Gastroesophageal sphincter (tissue), 4 donors: ENCODE results near the gene PPM1B. TPM values are rescaled to one million over a fixed set of nuclear protein-coding genes. Genes with fewer than 3 reads are reported as not detected.

Experiments
- ATAC-seq: fragments of 150-250 bp; one replicate; pipeline ENCODE4 v1.9.1; 2016; ENCODE audit warnings: mild to moderate bottlenecking, moderate library complexity
- H3K27ac ChIP-seq, 4 donors: fragments of 200-600 bp; sonication (generic) in 3 of 4; 1 replicate in 3 of 4; 2 replicates in 1 of 4; pipeline ENCODE4 v1.5.1; 2016 to 2019
- H3K27me3 ChIP-seq: fragments of 200-600 bp; sonication (generic); one replicate; pipeline ENCODE4 v1.5.1; 2019
- H3K36me3 ChIP-seq, 2 donors: fragments of 200-600 bp; sonication (generic); one replicate each; pipeline ENCODE4 v1.5.1; 2019; ENCODE audit warnings: control low read depth in 1 of 2
- H3K4me1 ChIP-seq, 3 donors: fragments of 200-600 bp; sonication (generic); 1 replicate in 2 of 3; 2 replicates in 1 of 3; pipeline ENCODE4 v1.5.1; 2016 to 2019; ENCODE audit warnings: control low read depth in 2 of 3
- H3K4me3 ChIP-seq, 2 donors: fragments of 200-600 bp; sonication (generic); one replicate each; pipeline ENCODE4 v1.5.1; 2019; ENCODE audit warnings: mild to moderate bottlenecking in 1 of 2, moderate library complexity in 1 of 2
- H3K9me3 ChIP-seq, 3 donors: fragments of 200-600 bp; sonication (generic); one replicate each; pipeline ENCODE4 v1.5.1; 2017 to 2019; ENCODE audit warnings: control low read depth in 2 of 3
- CTCF ChIP-seq, 4 experiments: fragments of 200-600 bp in 2 of 4; fragments of 450-650 bp in 2 of 4; sonication (generic) in 1 of 4; IDR thresholded peaks; one replicate each; pipeline ENCODE4 v1.5.1; 2017 to 2019; ENCODE audit warnings: antibody characterized with exemption in 4 of 4, mild to moderate bottlenecking in 2 of 4, moderate library complexity in 2 of 4
- EP300 ChIP-seq: sonication (generic); formaldehyde crosslinking; IDR thresholded peaks from one replicate; pipeline ENCODE4 v1.6.1; 2017; ENCODE audit warnings: antibody characterized with exemption, mild to moderate bottlenecking
- POLR2A ChIP-seq, 2 donors: fragments of 450-650 bp; IDR thresholded peaks; one replicate each; pipeline ENCODE4 v1.6.1; 2017; ENCODE audit warnings: antibody characterized with exemption in 2 of 2, mild to moderate bottlenecking in 2 of 2, moderate library complexity in 1 of 2
- POLR2AphosphoS5 ChIP-seq: sonication (generic); formaldehyde crosslinking; IDR thresholded peaks from one replicate; pipeline ENCODE4 v1.6.1; 2017; ENCODE audit warnings: antibody characterized with exemption
- WGBS, 2 donors: methylation state at CpG; one replicate each; pipeline ENCODE4 v1.1.5; 2018; ENCODE audit warnings: low coverage in 1 of 2; 5-methylcytosine and 5-hydroxymethylcytosine counted together
- total RNA-seq, 4 donors: library from RNA; depleted of rRNA; stranded (reverse); fragments of >200 nt; gene quantifications; one replicate each; pipeline ENCODE4 v1.1.0, GENCODE V29; 2016

PPM1B gene
- total RNA-seq, 4 donors from 2014 or later = 62.9 to 125 (median 81.3) TPM

- Histone ChIP-seq H3K4me3 (no peak overlapping the region), H3K9me3 (no peaks in the 10 kb centered on the region), H3K27me3 (no peaks in the 10 kb centered on the region), H3K27ac (no peak overlapping the region), H3K36me3 (no peaks in the 10 kb centered on the region), H3K4me1 (peaks cover 0 to 17% (median 4%) of the 10 kb centered on the region in 3 donors)
- WGBS, 2 donors = 78 to 82% methylated on average over 2 of the region's 2 CpGs
- TF ChIP-seq CTCF (IDR thresholded peaks at IDR 0.05) (no peak), POLR2A (IDR thresholded peaks at IDR 0.05) (no peak), POLR2AphosphoS5 (no peak), EP300 (no peak)
- no peak for ATAC-seq
These were observed 74.2 kb downstream of the PPM1B start for GRCh38 chr2:44242904-44243303.

- TF ChIP-seq CTCF (IDR thresholded peaks at IDR 0.05) (peak; percentile 27 to 72 (median 38)), POLR2AphosphoS5 (peak; percentile 35), POLR2A (IDR thresholded peaks at IDR 0.05) (no peak), EP300 (no peak)
- peak; percentile 79 for ATAC-seq
- H3K4me3 ChIP-seq = peak overlapping the region; percentile 2 to 29
- peak overlapping the region in 1 of 4 donors; percentile 16 for H3K27ac ChIP-seq
- no peaks in the 10 kb centered on the region for H3K27me3 ChIP-seq
- H3K4me1 ChIP-seq = peaks cover 0 to 17% (median 4%) of the 10 kb centered on the region in 3 donors
- no peaks in the 10 kb centered on the region for H3K9me3 ChIP-seq
- 2 to 8% methylated on average over 12 of the region's 12 CpGs for WGBS, 2 donors
- no peaks in the 10 kb centered on the region for H3K36me3 ChIP-seq
These were observed 75.6 kb downstream of the PPM1B start for GRCh38 chr2:44244135-44244871.

- no peak for ATAC-seq
- 38 to 59% methylated on average over 3 of the region's 3 CpGs for WGBS, 2 donors
- no peak overlapping the region for H3K4me3 ChIP-seq
These were observed 76.6 kb downstream of the PPM1B start for GRCh38 chr2:44245083-44245861.

GRCh38 chr2:44246436-44246835, 77.8 kb downstream of the PPM1B start:
- Histone ChIP-seq H3K27ac (no peak overlapping the region), H3K27me3 (peaks cover 4% of the 10 kb centered on the region), H3K9me3 (no peaks in the 10 kb centered on the region), H3K4me1 (peaks cover 0 to 17% (median 4%) of the 10 kb centered on the region in 3 donors), H3K4me3 (no peak overlapping the region), H3K36me3 (no peaks in the 10 kb centered on the region)
- TF ChIP-seq POLR2A (IDR thresholded peaks at IDR 0.05) = no peak
- TF ChIP-seq EP300 = no peak
- no peak for TF ChIP-seq CTCF (IDR thresholded peaks at IDR 0.05)
- no peak for TF ChIP-seq POLR2AphosphoS5
- WGBS, 2 donors = 88% methylated on average over 1 of the region's 1 CpG
- no peak for ATAC-seq

More at GRCh38 chr2:44245083-44245861, 76.6 kb downstream of the PPM1B start:
- peaks cover 3% of the 10 kb centered on the region for H3K27me3 ChIP-seq
- H3K36me3 ChIP-seq = no peaks in the 10 kb centered on the region
- TF ChIP-seq CTCF (IDR thresholded peaks at IDR 0.05) = no peak
- no peak for TF ChIP-seq EP300
- TF ChIP-seq POLR2AphosphoS5 = no peak
- TF ChIP-seq POLR2A (IDR thresholded peaks at IDR 0.05) = no peak
- no peaks in the 10 kb centered on the region for H3K9me3 ChIP-seq
- no peak overlapping the region for H3K27ac ChIP-seq
- peaks cover 0 to 17% (median 4%) of the 10 kb centered on the region in 3 donors for H3K4me1 ChIP-seq
